GM12801 (cell line): ENCODE measurements around the gene PDP2.

ENCODE experiments used
- TF ChIP-seq, protein P1 (sequence below): IDR thresholded peaks from one replicate; pipeline ENCODE4 v1.5.1; 2011; ENCODE audit warnings: control low read depth; ENCODE audit not compliant: insufficient read length; ENCODE audit errors: extremely low read depth

The PDP2 gene

DNA sequence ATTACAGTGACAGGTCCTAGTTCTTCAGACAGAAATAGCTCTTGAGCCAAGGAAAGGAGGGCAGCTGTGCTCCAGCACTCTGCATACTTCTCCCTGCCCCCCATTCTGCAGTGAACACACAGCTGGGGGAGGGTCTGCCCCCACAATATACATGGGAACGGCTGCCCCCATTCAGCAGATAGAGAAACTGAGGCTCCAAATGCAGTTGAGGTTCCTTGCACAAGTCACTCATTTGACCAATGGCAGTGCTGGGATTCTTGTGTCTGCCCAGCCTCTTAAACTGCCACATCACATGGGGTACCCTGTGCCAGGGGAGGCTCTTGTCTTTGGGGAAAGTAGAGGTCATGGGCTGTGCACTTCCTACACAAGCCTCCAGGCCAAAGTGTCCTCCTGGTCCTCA, 10.9 kb upstream of the PDP2 start:
- TF ChIP-seq, protein P1, sequence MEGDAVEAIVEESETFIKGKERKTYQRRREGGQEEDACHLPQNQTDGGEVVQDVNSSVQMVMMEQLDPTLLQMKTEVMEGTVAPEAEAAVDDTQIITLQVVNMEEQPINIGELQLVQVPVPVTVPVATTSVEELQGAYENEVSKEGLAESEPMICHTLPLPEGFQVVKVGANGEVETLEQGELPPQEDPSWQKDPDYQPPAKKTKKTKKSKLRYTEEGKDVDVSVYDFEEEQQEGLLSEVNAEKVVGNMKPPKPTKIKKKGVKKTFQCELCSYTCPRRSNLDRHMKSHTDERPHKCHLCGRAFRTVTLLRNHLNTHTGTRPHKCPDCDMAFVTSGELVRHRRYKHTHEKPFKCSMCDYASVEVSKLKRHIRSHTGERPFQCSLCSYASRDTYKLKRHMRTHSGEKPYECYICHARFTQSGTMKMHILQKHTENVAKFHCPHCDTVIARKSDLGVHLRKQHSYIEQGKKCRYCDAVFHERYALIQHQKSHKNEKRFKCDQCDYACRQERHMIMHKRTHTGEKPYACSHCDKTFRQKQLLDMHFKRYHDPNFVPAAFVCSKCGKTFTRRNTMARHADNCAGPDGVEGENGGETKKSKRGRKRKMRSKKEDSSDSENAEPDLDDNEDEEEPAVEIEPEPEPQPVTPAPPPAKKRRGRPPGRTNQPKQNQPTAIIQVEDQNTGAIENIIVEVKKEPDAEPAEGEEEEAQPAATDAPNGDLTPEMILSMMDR: no peak

DNA sequence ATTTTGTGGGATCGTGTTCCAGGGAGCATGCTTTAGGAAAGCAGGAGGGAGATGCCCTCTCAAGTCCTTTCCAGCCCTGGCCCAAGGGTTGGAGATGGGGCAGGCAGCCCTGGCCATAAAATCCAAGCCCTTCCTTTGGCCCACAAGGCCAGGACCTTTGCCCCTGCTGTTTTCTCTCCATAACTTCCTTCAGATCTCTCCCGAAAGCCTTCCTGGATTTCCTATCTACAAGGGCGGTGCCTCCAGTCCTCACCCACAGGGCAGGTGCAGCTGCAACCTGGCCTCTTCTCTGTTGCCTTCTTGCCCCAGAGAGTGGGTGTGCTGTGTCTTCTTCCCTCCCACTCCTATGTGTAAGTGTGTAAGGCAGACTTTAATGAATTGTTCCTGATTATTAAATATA, 8.5 kb upstream of the PDP2 start:
- TF ChIP-seq, protein P1: no peak

DNA sequence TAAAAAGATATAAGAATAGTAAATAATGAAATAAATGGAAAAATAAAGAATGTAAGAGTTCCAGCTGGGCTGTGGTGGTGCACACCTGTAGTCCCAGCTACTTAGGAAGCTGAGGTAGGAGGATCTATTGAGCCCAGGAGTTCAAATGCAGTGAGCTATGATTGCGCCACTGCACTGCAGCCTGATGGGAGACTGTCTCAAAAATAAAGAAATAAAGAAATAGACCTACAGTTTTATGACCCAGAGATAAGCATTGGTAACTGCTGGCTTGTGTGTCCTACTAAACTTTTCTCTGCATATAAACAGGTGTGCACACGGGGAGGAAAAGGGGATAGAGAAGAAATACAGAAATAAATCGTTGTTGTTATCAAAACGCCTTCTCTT, 7.8 kb upstream of the PDP2 start:
- TF ChIP-seq, protein P1: no peak

DNA sequence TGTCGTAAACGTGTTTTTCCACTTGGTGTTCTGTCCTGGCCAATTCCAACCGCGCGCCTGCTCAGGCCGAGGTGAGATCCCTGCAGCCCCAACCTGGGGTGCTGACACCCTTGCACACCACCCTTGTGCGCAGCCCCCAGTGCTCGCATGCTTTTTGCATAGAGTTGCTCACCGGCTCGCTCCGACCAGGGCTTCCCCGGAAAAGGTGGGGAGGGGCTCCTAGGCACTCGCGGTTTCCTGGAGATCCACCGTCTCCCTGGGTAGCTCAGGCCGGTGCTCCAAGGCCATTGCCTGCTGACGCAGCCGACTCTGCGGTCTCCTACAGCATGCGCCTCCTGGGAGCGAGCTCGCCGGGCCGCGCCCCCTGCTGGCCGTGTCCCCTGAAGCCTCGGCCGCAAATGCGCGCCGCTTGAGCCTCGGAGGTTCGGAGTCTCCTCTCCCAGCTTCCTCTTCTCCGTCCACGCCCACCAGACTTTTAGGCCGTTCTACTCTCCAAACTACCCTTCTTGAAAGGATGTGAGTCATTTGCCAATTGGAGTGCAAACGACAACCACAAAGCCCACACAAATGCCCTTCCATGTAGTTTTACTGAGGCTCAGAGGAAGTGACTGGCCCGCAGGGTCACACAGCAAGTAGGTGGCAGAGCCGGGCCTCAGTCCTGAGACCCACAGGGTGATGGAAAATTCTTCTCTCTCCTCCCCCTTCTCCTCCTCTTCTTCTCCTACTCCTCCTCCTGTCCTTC, 7.2 kb upstream of the PDP2 start:
- TF ChIP-seq, protein P1: peak; percentile 31

DNA sequence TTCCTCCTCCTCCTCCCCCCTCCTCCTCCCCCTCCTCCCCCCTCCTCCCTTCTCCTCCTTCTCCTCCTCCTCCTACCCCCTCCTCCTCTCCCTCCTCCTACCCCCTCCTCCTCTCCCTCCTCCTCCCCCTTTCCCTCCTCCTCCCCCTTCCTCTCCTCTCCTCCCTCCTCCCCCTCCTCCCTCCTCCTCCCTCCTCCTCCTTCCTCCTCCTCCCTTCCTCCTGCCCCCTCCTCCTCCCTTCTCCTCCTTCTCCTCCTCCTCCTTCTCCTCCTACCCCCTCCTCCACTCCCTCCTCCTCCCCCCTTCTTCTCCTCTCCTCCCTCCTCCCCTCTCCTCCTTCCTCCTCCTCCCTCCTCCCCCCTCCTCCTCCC, 6.6 kb upstream of the PDP2 start:
- TF ChIP-seq, protein P1: no peak

DNA sequence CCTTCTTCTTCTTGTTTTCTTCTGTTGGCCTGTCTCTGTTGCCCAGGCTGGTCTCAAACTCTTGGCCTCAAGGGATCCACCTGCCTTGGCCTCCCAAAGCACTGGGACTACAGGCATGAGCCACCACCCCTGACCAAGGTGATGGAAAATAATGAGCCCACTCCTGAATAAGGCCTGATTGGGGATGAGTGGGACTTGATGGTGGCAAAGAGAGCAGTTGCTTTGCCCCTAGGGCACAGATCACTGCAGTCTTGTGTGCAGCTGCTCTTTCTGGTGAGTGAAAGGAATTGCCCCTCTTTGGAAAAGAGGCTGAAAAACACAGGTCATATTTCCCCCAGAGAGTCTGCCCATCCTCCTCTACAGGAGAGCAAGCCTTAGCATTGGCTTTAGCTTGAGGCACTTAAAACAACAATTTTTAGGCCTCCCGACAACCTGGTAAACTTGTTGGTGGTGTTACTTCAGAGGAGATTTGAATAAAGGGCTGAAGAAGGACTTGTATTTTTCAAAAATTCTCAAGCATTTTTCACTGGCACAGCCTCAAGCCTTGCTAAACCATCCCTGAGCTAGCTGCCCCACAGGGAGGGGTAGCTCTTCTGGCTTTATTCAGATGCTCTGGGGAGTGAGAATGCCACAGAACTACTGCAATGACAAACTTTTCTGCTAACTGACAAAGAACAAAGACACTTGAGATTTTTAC, 6.1 kb upstream of the PDP2 start:
- TF ChIP-seq, protein P1: no peak

DNA sequence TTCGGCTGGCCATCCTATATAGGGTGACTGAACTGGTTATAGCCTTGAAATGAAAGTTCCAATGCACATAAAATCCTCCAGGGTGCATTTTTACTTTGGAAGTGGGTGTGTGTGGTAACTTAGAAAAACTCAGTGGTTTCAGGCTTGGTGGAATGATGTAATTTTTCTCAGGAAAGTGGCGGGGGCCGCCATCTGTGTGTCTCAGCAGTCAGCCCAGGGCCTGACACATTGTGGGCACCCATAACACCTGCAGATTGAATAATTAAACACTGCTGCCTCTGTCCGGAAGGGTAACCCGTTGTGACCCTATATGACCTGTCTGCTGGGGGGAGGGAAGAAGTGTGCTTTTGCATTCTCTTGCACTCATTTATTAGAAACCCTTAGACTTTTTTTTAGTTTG, 2.2 kb upstream of the PDP2 start:
- TF ChIP-seq, protein P1: no peak
